HepG2 (cell line): Measurements from ENCODE around the gene CKS2.

Source experiments
- DPF2 ChIP-seq: sonication (generic); formaldehyde crosslinking; IDR thresholded peaks from 2 replicates; pipeline ENCODE4 v1.4.0; 2020; ENCODE audit warnings: mild to moderate bottlenecking, low read depth, missing genetic modification reagents, borderline replicate concordance
- EZH2 ChIP-seq: conservative IDR thresholded peaks from 2 replicates; pipeline ENCODE4 v1.6.1; 2012; ENCODE audit warnings: mild to moderate bottlenecking, low read depth, low read length, moderate library complexity
- ISX ChIP-seq: sonication (generic); formaldehyde crosslinking; conservative IDR thresholded peaks from 2 replicates; pipeline ENCODE4 v1.5.0; 2020; ENCODE audit warnings: missing genetic modification reagents
- MLLT10 ChIP-seq: sonication (generic); formaldehyde crosslinking; IDR thresholded peaks from 2 replicates; pipeline ENCODE4 v1.4.0; 2020; ENCODE audit warnings: missing genetic modification reagents
- NFAT5 ChIP-seq: sonication (generic); formaldehyde crosslinking; IDR thresholded peaks from 2 replicates; pipeline ENCODE4 v1.4.0; 2020; ENCODE audit warnings: missing genetic modification reagents
- PBX3 ChIP-seq: sonication (generic); formaldehyde crosslinking; IDR thresholded peaks from 2 replicates; pipeline ENCODE4 v1.8.1; 2023; ENCODE audit warnings: missing genetic modification reagents, inconsistent platforms, borderline replicate concordance
- POLR2A ChIP-seq, 2 experiments: IDR thresholded peaks; 2 replicates each; pipeline ENCODE4 v1.6.1; 2011; ENCODE audit warnings: low read depth in 2 of 2, low read length in 2 of 2, mild to moderate bottlenecking in 1 of 2, moderate library complexity in 1 of 2; ENCODE audit not compliant: insufficient read depth in 1 of 2
- TF ChIP-seq, protein P1 (sequence below): sonication (generic); formaldehyde crosslinking; IDR thresholded peaks from 2 replicates; pipeline ENCODE4 v1.5.0; 2020; ENCODE audit warnings: mild to moderate bottlenecking, missing genetic modification reagents, moderate library complexity

DNA sequence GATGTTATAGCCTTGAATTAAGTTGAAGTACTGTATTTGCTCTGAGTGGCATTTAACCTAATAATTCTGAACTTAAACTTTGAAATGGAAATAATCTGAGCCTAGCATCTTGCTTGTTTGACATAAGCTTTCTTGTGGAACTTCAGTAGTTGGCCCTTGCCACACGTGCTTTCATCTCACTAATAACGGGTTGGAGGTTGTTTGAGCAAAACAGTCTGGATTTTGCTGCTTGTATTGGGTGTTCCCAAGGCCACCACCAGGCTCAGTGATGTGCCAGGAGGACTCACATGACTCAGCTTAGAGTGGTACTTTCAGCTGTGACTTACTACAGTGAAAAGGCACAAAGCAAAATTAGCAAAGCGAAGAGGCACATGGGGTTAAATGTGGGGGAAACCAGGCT lies 43.0 kb downstream of the CKS2 start:
- TF ChIP-seq PBX3 (CRISPR knock-in tag) (no peak), EZH2 (no peak), MLLT10 (no peak), POLR2A (IDR thresholded peaks at IDR 0.05; ENCODE audit: insufficient read depth in 1 of 2, low read depth in 2 of 2, low read length in 2 of 2) (no peak), DPF2 (CRISPR knock-in tag) (no peak), ISX (CRISPR knock-in tag) (no peak), NFAT5 (no peak)
- TF ChIP-seq, protein P1, sequence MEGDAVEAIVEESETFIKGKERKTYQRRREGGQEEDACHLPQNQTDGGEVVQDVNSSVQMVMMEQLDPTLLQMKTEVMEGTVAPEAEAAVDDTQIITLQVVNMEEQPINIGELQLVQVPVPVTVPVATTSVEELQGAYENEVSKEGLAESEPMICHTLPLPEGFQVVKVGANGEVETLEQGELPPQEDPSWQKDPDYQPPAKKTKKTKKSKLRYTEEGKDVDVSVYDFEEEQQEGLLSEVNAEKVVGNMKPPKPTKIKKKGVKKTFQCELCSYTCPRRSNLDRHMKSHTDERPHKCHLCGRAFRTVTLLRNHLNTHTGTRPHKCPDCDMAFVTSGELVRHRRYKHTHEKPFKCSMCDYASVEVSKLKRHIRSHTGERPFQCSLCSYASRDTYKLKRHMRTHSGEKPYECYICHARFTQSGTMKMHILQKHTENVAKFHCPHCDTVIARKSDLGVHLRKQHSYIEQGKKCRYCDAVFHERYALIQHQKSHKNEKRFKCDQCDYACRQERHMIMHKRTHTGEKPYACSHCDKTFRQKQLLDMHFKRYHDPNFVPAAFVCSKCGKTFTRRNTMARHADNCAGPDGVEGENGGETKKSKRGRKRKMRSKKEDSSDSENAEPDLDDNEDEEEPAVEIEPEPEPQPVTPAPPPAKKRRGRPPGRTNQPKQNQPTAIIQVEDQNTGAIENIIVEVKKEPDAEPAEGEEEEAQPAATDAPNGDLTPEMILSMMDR (CRISPR knock-in tag), result peak; percentile 23; the same call in 1 of the 2 replicates
